Liver (tissue), 9 donors: Measurements from ENCODE around the gene ANO7. TPM values are rescaled to one million over a fixed set of nuclear protein-coding genes. Genes with fewer than 3 reads are reported as not detected.

Experiments
- DNase-seq: peaks from one replicate; pipeline ENCODE4 v3.0.0-alpha.2; 2017; ENCODE audit warnings: low spot score
- H3K27ac ChIP-seq, 2 donors: one replicate each; pipeline ENCODE4 v1.7.0; 2013; ENCODE audit warnings: inconsistent platforms in 2 of 2, low read length in 2 of 2, control low read depth in 1 of 2, low read depth in 1 of 2, mild to moderate bottlenecking in 1 of 2
- H3K27me3 ChIP-seq, 4 donors: one replicate each; pipeline versions ENCODE4 v1.6.1 to v1.7.0; 2013; ENCODE audit warnings: low read length in 3 of 4, inconsistent platforms in 1 of 4, mild to moderate bottlenecking in 1 of 4, moderate library complexity in 1 of 4; ENCODE audit not compliant: control insufficient read depth in 4 of 4, insufficient read depth in 4 of 4
- H3K36me3 ChIP-seq, 4 donors: one replicate each; pipeline versions ENCODE4 v1.6.1 to v1.7.0; 2013; ENCODE audit warnings: low read length in 3 of 4, mild to moderate bottlenecking in 3 of 4, low read depth in 1 of 4, moderate library complexity in 1 of 4; ENCODE audit not compliant: control insufficient read depth in 4 of 4, insufficient read depth in 3 of 4
- H3K4me1 ChIP-seq, 4 donors: one replicate each; pipeline versions ENCODE4 v1.6.1 to v1.7.0; 2013; ENCODE audit warnings: low read length in 3 of 4, mild to moderate bottlenecking in 3 of 4, moderate library complexity in 1 of 4; ENCODE audit not compliant: control insufficient read depth in 4 of 4, insufficient read depth in 4 of 4
- H3K4me3 ChIP-seq, 3 donors: one replicate each; pipeline versions ENCODE4 v1.6.1 to v1.7.0; 2013; ENCODE audit warnings: low read length in 3 of 3, control low read depth in 1 of 3, low read depth in 1 of 3, mild to moderate bottlenecking in 1 of 3
- H3K9ac ChIP-seq, 2 donors: one replicate each; pipeline ENCODE4 v1.7.0; 2013; ENCODE audit warnings: low read length in 2 of 2, mild to moderate bottlenecking in 2 of 2, moderate library complexity in 2 of 2, control low read depth in 1 of 2, low read depth in 1 of 2
- H3K9me3 ChIP-seq, 4 donors: one replicate each; pipeline versions ENCODE4 v1.6.1 to v1.7.0; 2013; ENCODE audit warnings: low read length in 3 of 4; ENCODE audit not compliant: control insufficient read depth in 4 of 4
- ATF3 ChIP-seq: IDR thresholded peaks from 2 replicates; pipeline ENCODE4 v1.6.1; 2016; ENCODE audit warnings: antibody characterized with exemption
- CTCF ChIP-seq: fragments of 150-350 bp; IDR thresholded peaks from 2 replicates; pipeline ENCODE4 v1.5.1; 2017; ENCODE audit warnings: improper control_type of control experiment, low read depth, low read length; ENCODE audit not compliant: missing input control
- EGR1 ChIP-seq, 2 donors: IDR thresholded peaks; 2 replicates each; pipeline ENCODE4 v1.6.1; 2016 to 2018; ENCODE audit warnings: antibody characterized with exemption in 2 of 2, low read depth in 2 of 2
- FOXA1 ChIP-seq: IDR thresholded peaks from 2 replicates; pipeline ENCODE4 v1.6.1; 2016; ENCODE audit warnings: antibody characterized with exemption
- GABPA ChIP-seq, 2 donors: IDR thresholded peaks in 1 of 2; conservative IDR thresholded peaks in 1 of 2; 2 replicates each; pipeline ENCODE4 v1.6.1; 2016; ENCODE audit warnings: antibody characterized with exemption in 2 of 2, mild to moderate bottlenecking in 1 of 2, moderate library complexity in 1 of 2
- JUND ChIP-seq, 2 donors: IDR thresholded peaks; 2 replicates each; pipeline ENCODE4 v1.6.1; 2016; ENCODE audit warnings: antibody characterized with exemption in 2 of 2
- MAX ChIP-seq: IDR thresholded peaks from 2 replicates; pipeline ENCODE4 v1.6.1; 2016; ENCODE audit warnings: antibody characterized with exemption
- NR2F2 ChIP-seq: IDR thresholded peaks from 2 replicates; pipeline ENCODE4 v1.6.1; 2016; ENCODE audit warnings: antibody characterized with exemption
- RAD21 ChIP-seq, 2 donors: IDR thresholded peaks; 2 replicates each; pipeline ENCODE4 v1.6.1; 2016; ENCODE audit warnings: antibody characterized with exemption in 2 of 2, mild to moderate bottlenecking in 2 of 2
- SP1 ChIP-seq: IDR thresholded peaks from 2 replicates; pipeline ENCODE4 v1.6.1; 2018; ENCODE audit warnings: antibody characterized with exemption, mild to moderate bottlenecking
- TAF1 ChIP-seq: conservative IDR thresholded peaks from 2 replicates; pipeline ENCODE4 v1.6.1; 2016; ENCODE audit warnings: antibody characterized with exemption, mild to moderate bottlenecking
- YY1 ChIP-seq: IDR thresholded peaks from 2 replicates; pipeline ENCODE4 v1.6.1; 2016; ENCODE audit warnings: antibody characterized with exemption, mild to moderate bottlenecking
- ZBTB33 ChIP-seq: IDR thresholded peaks from 2 replicates; pipeline ENCODE4 v1.6.1; 2016; ENCODE audit warnings: antibody characterized with exemption
- WGBS: extraction: QIAGEN DNeasy Blood & Tissue Kit; methylation state at CpG from one replicate; pipeline ENCODE4 v1.1.7; 2013; 5-methylcytosine and 5-hydroxymethylcytosine counted together
- polyA plus RNA-seq, 2 donors: library from polyadenylated mRNA; stranded (reverse) in 1 of 2; unstranded in 1 of 2; fragments of 200-250 nt in 1 of 2; fragments of >200 nt in 1 of 2; fragmentation: Nextera tagmentation in 1 of 2; extraction: Ambion mirVana in 1 of 2; gene quantifications; one replicate each; pipeline versions ENCODE4 v1.2.1 to v1.2.3, GENCODE V29; 2013 to 2015
- total RNA-seq, 2 donors: library from RNA; depleted of rRNA; stranded (reverse); fragments of >200 nt; gene quantifications; one replicate each; pipeline ENCODE4 v1.2.3, GENCODE V29; 2014
- donor health status: healthy.
- donor health status: healthy.
- donor health status: healthy.
- donor health status: healthy.
- donor health status: healthy.

Gene ANO7
- total and polyA plus RNA-seq, 4 donors, result 0.25 to 0.70 (median 0.45) TPM

GRCh38 chr2:241218131-241219029 is 29.9 kb downstream of the ANO7 start:
- TF ChIP-seq CTCF (peak; percentile 13), GABPA (IDR thresholded peaks at IDR 0.05 in 1 of 2, conservative IDR thresholded peaks at IDR 0.05 in 1 of 2) (no peak), JUND (IDR thresholded peaks at IDR 0.05) (no peak), TAF1 (no peak), FOXA1 (no peak), RAD21 (IDR thresholded peaks at IDR 0.05) (peak; percentile 31 to 56), ATF3 (no peak), EGR1 (IDR thresholded peaks at IDR 0.05; ENCODE audit: low read depth in 2 of 2) (no peak), MAX (no peak), SP1 (no peak)

GRCh38 chr2:241219030-241219382 is 30.5 kb downstream of the ANO7 start:
- no peaks in the 10 kb centered on the region for H3K27me3 ChIP-seq
- H3K27ac ChIP-seq, result no peak overlapping the region
- H3K36me3 ChIP-seq, result no peaks in the 10 kb centered on the region
- no peak for TF ChIP-seq YY1
- TF ChIP-seq MAX, result no peak
- no peak for TF ChIP-seq ZBTB33
- no peak for TF ChIP-seq CTCF
- no peak for TF ChIP-seq GABPA (IDR thresholded peaks at IDR 0.05 in 1 of 2, conservative IDR thresholded peaks at IDR 0.05 in 1 of 2)
- no peak for TF ChIP-seq NR2F2
- TF ChIP-seq RAD21 (IDR thresholded peaks at IDR 0.05), result no peak
- TF ChIP-seq TAF1, result no peak
- H3K9ac ChIP-seq, result peak overlapping the region in 1 of 2 donors; percentile 53
- peak overlapping the region in 1 of 3 donors; percentile 70 for H3K4me3 ChIP-seq
- H3K9me3 ChIP-seq, result no peaks in the 10 kb centered on the region
- peaks cover 0 to 14% (median 6%) of the 10 kb centered on the region in 4 donors for H3K4me1 ChIP-seq
- WGBS, result 41% methylated on average over 4 of the region's 4 CpGs
- no peak for DNase-seq

More at GRCh38 chr2:241218131-241219029, 29.9 kb downstream of the ANO7 start:
- WGBS, result 2% methylated on average over 70 of the region's 83 CpGs
- Histone ChIP-seq H3K27me3 (no peaks in the 10 kb centered on the region), H3K27ac (peak overlapping the region in 1 of 2 donors; percentile 35), H3K4me3 (peak overlapping the region; percentile 47 to 70 (median 57)), H3K4me1 (peaks cover 0 to 13% (median 6%) of the 10 kb centered on the region in 4 donors), H3K9ac (peak overlapping the region in 1 of 2 donors; percentile 53), H3K9me3 (no peaks in the 10 kb centered on the region), H3K36me3 (no peaks in the 10 kb centered on the region)
- DNase-seq, result no peak
